HCT116 (cell line): ENCODE results near the gene SLC25A48. TPM values are rescaled to one million over a fixed set of nuclear protein-coding genes. Genes with fewer than 3 reads are reported as not detected.

Experiments
- ATAC-seq: fragments of 200-7000 bp; cut with Tn5 transposase; 2 replicates; pipeline ENCODE4 v1.9.1; 2020; ENCODE audit warnings: mild to moderate bottlenecking, moderate library complexity
- BruUV-seq: library from RNA; stranded (reverse); fragments of 400-500 nt; replicated peaks from 2 replicates; lab custom pipeline; 2021; lab: Mats Ljungman, UMichigan
- CTCF ChIA-PET: fragments of 300-600 bp; sonication (Branson Sonifier 250); formaldehyde crosslinking; loops from one replicate; lab custom pipeline; 2021; ENCODE audit warnings: antibody characterized with exemption; lab: Charles Lee
- POLR2A ChIA-PET: fragments of 300-600, 350-600 bp; sonication (Branson Sonifier 250); formaldehyde crosslinking; loops from one replicate; lab custom pipeline; 2021; ENCODE audit warnings: antibody characterized with exemption; lab: Charles Lee
- RAD21 ChIA-PET, 2 experiments: fragments of 300-600 bp; sonication (Branson Sonifier 250); formaldehyde crosslinking; loops; one replicate each; lab custom pipeline; 2023; ENCODE audit warnings: low total read pairs in 2 of 2; ENCODE audit not compliant: uncharacterized antibody in 2 of 2, unreplicated experiment in 2 of 2, low non-redundant PET in 1 of 2; lab: Charles Lee
- DNase-seq: peaks from one replicate; pipeline ENCODE4 v3.0.0-alpha.2; 2010; ENCODE audit warnings: low read depth, low spot score
- H2AFZ ChIP-seq: fragments of 200-600 bp; shearing (Covaris generic), sonication (generic); 2 replicates; pipeline ENCODE4 v1.6.1; 2017; ENCODE audit warnings: low read depth, mixed run types, mixed read lengths, antibody characterized with exemption, low read length; ENCODE audit not compliant: poor library complexity, severe bottlenecking
- H3K27ac ChIP-seq: 2 replicates; pipeline ENCODE4 v1.5.1; 2012; ENCODE audit warnings: low read depth, low read length
- H3K27me3 ChIP-seq: fragments of 200-600 bp; sonication (generic); 2 replicates; pipeline ENCODE4 v1.6.1; 2016; ENCODE audit warnings: mixed run types, low read length, mixed read lengths; ENCODE audit not compliant: insufficient read depth
- H3K36me3 ChIP-seq, 2 experiments: fragments of 200-500 bp in 1 of 2; fragments of 200-600 bp in 1 of 2; sonication (Bioruptor generic) in 1 of 2; sonication (generic) in 1 of 2; 2 replicates each; pipeline versions ENCODE4 v1.5.1 to v1.6.1; 2014 to 2016; ENCODE audit warnings: low read length in 2 of 2, inconsistent platforms in 1 of 2, mixed read lengths in 1 of 2, mixed run types in 1 of 2; ENCODE audit not compliant: insufficient read depth in 2 of 2, control insufficient read depth in 1 of 2
- H3K4me1 ChIP-seq, 2 experiments: fragments of 200-600 bp in 1 of 2; sonication (generic) in 1 of 2; 2 replicates each; pipeline versions ENCODE4 v1.5.1 to v1.6.1; 2012 to 2017; ENCODE audit warnings: low read length in 2 of 2, inconsistent platforms in 1 of 2, mild to moderate bottlenecking in 1 of 2, mixed read lengths in 1 of 2, mixed run types in 1 of 2, moderate library complexity in 1 of 2; ENCODE audit not compliant: insufficient read depth in 2 of 2, control insufficient read depth in 1 of 2
- H3K4me2 ChIP-seq: fragments of 200-600 bp; sonication (generic); 2 replicates; pipeline ENCODE4 v1.6.1; 2017; ENCODE audit warnings: mixed run types, low read length, mixed read lengths
- H3K4me3 ChIP-seq, 2 experiments: fragments of 200-600 bp in 1 of 2; sonication (generic) in 1 of 2; replicated peaks in 1 of 2; 2 replicates each; pipeline ENCODE4 v1.5.1; 2011 to 2016; ENCODE audit warnings: low read length in 2 of 2, control low read depth in 1 of 2, low read depth in 1 of 2, mild to moderate bottlenecking in 1 of 2, mixed read lengths in 1 of 2, mixed run types in 1 of 2
- H3K79me2 ChIP-seq: fragments of 200-600 bp; sonication (generic); 2 replicates; pipeline ENCODE4 v1.6.1; 2017; ENCODE audit warnings: mild to moderate bottlenecking, mixed run types, low read length, moderate library complexity, mixed read lengths; ENCODE audit not compliant: insufficient read depth
- H3K9ac ChIP-seq: fragments of 200-600 bp; sonication (generic); 2 replicates; pipeline ENCODE4 v1.6.1; 2016; ENCODE audit warnings: low read length, mixed read lengths
- H3K9me2 ChIP-seq: fragments of 200-600 bp; sonication (generic), shearing (Covaris generic); 2 replicates; pipeline ENCODE4 v1.6.1; 2017; ENCODE audit warnings: mixed run types, mild to moderate bottlenecking, moderate library complexity; ENCODE audit not compliant: insufficient read depth
- H3K9me3 ChIP-seq, 2 experiments: fragments of 200-500 bp in 1 of 2; fragments of 200-600 bp in 1 of 2; sonication (Bioruptor generic) in 1 of 2; sonication (generic) in 1 of 2; 2 replicates each; pipeline ENCODE4 v1.6.1; 2014 to 2017; ENCODE audit warnings: low read length in 2 of 2, mixed read lengths in 2 of 2, inconsistent platforms in 1 of 2, low read depth in 1 of 2, mild to moderate bottlenecking in 1 of 2, mixed run types in 1 of 2, moderate library complexity in 1 of 2; ENCODE audit not compliant: control insufficient read depth in 1 of 2, insufficient read depth in 1 of 2
- H4K20me1 ChIP-seq: fragments of 200-600 bp; sonication (generic), shearing (Covaris generic); 2 replicates; pipeline ENCODE4 v1.6.1; 2017; ENCODE audit warnings: mixed run types, mild to moderate bottlenecking, moderate library complexity; ENCODE audit not compliant: insufficient read depth
- CBX3 ChIP-seq: IDR thresholded peaks from 2 replicates; pipeline ENCODE4 v1.6.1; 2012; ENCODE audit warnings: low read depth
- CEBPB ChIP-seq: IDR thresholded peaks from 2 replicates; pipeline ENCODE4 v1.6.1; 2012; ENCODE audit warnings: low read depth
- CTCF ChIP-seq, 3 experiments: fragments of 200-600 bp in 1 of 3; sonication (generic) in 1 of 3; IDR thresholded peaks in 2 of 3; conservative IDR thresholded peaks in 1 of 3; 2 replicates each; pipeline ENCODE4 v1.5.1; 2012 to 2017; ENCODE audit warnings: low read depth in 2 of 3, low read length in 2 of 3, antibody characterized with exemption in 1 of 3, borderline replicate concordance in 1 of 3, control low read depth in 1 of 3, mild to moderate bottlenecking in 1 of 3, mixed read lengths in 1 of 3, mixed run types in 1 of 3, moderate library complexity in 1 of 3; ENCODE audit not compliant: insufficient read depth in 1 of 3
- MAX ChIP-seq: IDR thresholded peaks from 2 replicates; pipeline ENCODE4 v1.6.1; 2012
- RAD21 ChIP-seq: IDR thresholded peaks from 2 replicates; pipeline ENCODE4 v1.6.1; 2012; ENCODE audit warnings: low read depth, mild to moderate bottlenecking
- REST ChIP-seq: IDR thresholded peaks from 2 replicates; pipeline ENCODE4 v1.6.1; 2012; ENCODE audit warnings: low read depth
- YY1 ChIP-seq: IDR thresholded peaks from 2 replicates; pipeline ENCODE4 v1.6.1; 2011; ENCODE audit warnings: low read length, low read depth, moderate library complexity, mild to moderate bottlenecking; ENCODE audit not compliant: insufficient replicate concordance; ENCODE audit errors: extremely low read depth
- intact Hi-C: fragments of 100-400 bp; cut with micrococcal nuclease; formaldehyde crosslinking; loops from 2 replicates; pipeline ENCODE4 v1.10.0; 2022
- total RNA-seq: library from RNA; stranded (reverse); gene quantifications from one replicate; pipeline ENCODE4 v1.2.1, GENCODE V29; 2021; ENCODE audit not compliant: unreplicated experiment

SLC25A48 gene
- total RNA-seq, 1 experiment from 2014 or later, result 2.8 TPM

GRCh38 chr5:135829681-135830383 lies 4.6 kb upstream of the SLC25A48 start:
- H3K4me3 ChIP-seq, result no peak overlapping the region
- H3K9ac ChIP-seq, result no peak overlapping the region
- peak; percentile 69 for ATAC-seq
- no peaks in the 10 kb centered on the region for H4K20me1 ChIP-seq
- H3K36me3 ChIP-seq, result no peaks in the 10 kb centered on the region
- RAD21 ChIA-PET, result interaction anchor here (0.8 to 1.4 kb wide), 4 partner anchors 264 to 276 kb away, joined by 3 to 7 read pairs (median 4); no protein-coding TSS in a partner anchor
- intact Hi-C loops, result loop anchor here (1.0 to 2.0 kb wide), 2 partner anchors 269 to 368 kb away; no protein-coding TSS in a partner anchor
- DNase-seq, result peak; percentile 63
- H2AFZ ChIP-seq, result peak overlapping the region; percentile 71
- H3K9me2 ChIP-seq, result no peaks in the 10 kb centered on the region
- TF ChIP-seq CTCF (IDR thresholded peaks at IDR 0.05 in 2 of 3, conservative IDR thresholded peaks at IDR 0.05 in 1 of 3; ENCODE audit: borderline replicate concordance in 1 of 3, insufficient read depth in 1 of 3, low read depth in 2 of 3, low read length in 2 of 3) (peak; percentile 83 to 92 (median 91)), MAX (0 out of 2 replicates have a peak, but pooled peaks have one; percentile 33), CEBPB (no peak), CBX3 (no peak), REST (no peak), YY1 (no peak), RAD21 (peak; percentile 90)
- no peaks in the 10 kb centered on the region for H3K9me3 ChIP-seq
- H3K27me3 ChIP-seq, result no peaks in the 10 kb centered on the region
- CTCF ChIA-PET, result interaction anchor here (0.8 to 4.3 kb wide), 14 partner anchors 11 to 372 kb away, joined by 3 to 38 read pairs (median 5); no protein-coding TSS in a partner anchor
- H3K79me2 ChIP-seq, result no peaks in the 10 kb centered on the region
- no TSS peak for BruUV-seq
- peaks cover 0 to 13% of the 10 kb centered on the region in 2 experiments; a peak in 1 of 4 replicates for H3K4me1 ChIP-seq
- POLR2A ChIA-PET, result interaction anchor here (1.0 kb wide), 1 partner anchor 264 kb away, joined by 4 read pairs; no protein-coding TSS in a partner anchor
- H3K27ac ChIP-seq, result no peak overlapping the region
- peak overlapping the region; percentile 44 for H3K4me2 ChIP-seq
